Choroid plexus epithelial cell (primary cell): ENCODE measurements around the gene POLL.

Experiments
- DNase-seq: peaks from one replicate; pipeline ENCODE4 v3.0.0-alpha.2; 2010; ENCODE audit warnings: low read depth
- H3K4me3 ChIP-seq: 2 replicates; pipeline ENCODE4 v1.5.1; 2011; ENCODE audit warnings: low read depth, mild to moderate bottlenecking, control low read depth, low read length, moderate library complexity
- TF ChIP-seq, protein P1 (sequence below): conservative IDR thresholded peaks from 2 replicates; pipeline ENCODE4 v1.5.1; 2011; ENCODE audit warnings: low read depth, mild to moderate bottlenecking, control low read depth, inconsistent platforms, low read length, moderate library complexity

The POLL gene

DNA sequence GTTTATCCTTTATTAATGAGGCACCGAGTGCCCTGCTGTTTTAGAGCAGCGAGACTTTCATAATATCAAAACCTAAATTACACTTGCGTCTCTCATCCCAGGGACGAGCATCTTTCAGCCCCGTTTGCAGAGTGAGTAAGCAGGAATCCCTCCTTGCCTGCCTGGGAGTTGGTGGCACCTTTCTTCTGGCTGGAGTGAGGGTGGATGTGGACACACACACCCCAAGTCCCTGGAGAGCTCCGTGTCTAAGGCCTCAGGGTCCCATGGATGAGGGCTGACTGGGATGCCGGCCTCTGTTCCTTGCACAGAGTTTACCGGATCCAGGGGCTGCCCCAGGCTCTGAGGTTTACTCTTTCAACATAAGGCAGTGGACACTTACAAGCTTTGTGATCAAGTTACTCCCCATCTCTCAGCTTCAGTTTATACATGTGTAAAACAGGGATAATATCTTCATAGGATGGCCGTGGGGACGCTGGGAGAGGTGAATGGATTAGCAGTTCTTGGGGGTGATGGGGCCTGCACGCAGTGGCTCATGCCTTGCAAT lies 24.5 kb downstream of the POLL start:
- DNase-seq, result no peak
- no peak overlapping the region for H3K4me3 ChIP-seq
- TF ChIP-seq, protein P1, sequence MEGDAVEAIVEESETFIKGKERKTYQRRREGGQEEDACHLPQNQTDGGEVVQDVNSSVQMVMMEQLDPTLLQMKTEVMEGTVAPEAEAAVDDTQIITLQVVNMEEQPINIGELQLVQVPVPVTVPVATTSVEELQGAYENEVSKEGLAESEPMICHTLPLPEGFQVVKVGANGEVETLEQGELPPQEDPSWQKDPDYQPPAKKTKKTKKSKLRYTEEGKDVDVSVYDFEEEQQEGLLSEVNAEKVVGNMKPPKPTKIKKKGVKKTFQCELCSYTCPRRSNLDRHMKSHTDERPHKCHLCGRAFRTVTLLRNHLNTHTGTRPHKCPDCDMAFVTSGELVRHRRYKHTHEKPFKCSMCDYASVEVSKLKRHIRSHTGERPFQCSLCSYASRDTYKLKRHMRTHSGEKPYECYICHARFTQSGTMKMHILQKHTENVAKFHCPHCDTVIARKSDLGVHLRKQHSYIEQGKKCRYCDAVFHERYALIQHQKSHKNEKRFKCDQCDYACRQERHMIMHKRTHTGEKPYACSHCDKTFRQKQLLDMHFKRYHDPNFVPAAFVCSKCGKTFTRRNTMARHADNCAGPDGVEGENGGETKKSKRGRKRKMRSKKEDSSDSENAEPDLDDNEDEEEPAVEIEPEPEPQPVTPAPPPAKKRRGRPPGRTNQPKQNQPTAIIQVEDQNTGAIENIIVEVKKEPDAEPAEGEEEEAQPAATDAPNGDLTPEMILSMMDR, result no peak

DNA sequence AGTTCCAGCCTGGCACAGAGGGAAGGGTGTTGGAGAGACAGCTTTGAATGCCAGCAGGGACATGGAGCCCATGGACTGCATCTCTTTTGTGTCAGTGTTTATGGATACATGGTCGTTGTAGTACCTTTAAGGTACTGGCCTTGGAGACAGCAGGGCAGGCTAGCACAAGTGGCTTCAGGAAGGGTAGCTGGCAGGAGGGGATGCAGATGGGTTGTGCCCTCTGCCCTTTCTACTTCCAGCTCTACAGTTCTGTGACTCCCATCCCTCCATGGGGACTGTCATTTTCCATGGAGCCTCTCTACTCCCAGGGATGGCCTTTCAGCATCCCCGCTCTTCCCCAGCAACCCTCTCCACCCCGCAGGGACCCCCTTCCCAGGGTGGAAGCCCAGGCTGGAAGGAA lies 25.1 kb downstream of the POLL start:
- no peak overlapping the region for H3K4me3 ChIP-seq
- TF ChIP-seq, protein P1, result no peak
- DNase-seq, result no peak

DNA sequence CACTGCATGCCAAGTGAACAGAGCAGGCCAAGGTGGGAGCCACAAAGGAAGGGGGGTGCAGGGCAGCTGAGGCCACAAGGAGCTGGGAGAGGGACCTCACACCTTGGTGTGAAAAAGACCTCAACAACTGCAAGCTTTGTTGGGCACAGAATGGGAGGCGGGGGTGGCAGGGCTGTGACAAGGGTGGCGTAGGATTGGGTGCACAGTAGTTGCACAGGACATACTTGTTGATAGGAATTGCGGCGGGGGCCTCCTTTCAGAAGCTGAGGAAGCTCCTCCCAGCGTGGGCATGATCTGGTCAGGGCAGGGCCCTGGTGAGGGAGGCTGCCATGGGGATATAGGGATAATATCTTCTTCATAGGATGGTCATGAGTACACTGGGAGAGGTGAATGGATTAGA lies 25.8 kb downstream of the POLL start:
- no peak for DNase-seq
- H3K4me3 ChIP-seq, result no peak overlapping the region
- TF ChIP-seq, protein P1, result no peak

DNA sequence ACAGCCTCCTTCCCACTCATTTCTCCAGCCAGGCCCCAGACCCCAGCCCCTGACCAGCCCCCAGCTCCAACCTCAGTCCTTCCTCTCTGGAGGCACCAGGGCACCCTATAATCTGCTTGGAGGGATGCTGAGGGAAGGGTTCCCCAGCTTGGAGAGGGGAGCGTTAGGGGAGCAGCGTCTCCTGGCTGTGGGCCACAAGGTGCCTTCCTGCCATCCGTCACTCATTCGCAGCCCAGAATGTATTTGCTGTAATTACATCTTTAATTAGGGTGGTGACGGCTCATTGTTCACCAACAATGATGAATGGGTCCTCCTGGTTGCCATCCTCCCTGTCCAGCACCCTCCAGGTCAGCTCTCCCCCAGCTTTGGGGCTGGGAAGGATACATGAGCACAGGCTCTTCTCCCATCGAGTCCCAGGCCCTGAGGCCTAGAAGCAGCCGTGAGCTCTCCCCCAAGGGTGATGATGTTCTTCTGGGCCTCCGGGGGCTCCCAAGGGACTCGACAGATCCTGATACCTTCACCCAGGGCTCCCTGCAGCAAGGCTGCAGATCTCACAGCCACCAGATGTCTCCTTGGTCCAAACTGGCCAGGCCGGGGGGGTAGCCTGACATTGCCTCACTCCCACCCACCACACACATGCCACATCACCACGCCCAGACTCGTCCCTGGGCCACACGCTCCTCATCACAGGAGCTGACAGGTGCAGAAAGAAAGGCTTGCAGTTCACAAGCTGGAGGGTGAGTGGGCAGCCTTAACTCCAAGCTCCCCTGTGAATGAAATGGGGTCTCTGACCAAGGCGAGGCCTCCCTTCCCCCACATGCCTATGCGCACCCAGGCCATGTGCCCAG lies 26.8 kb downstream of the POLL start:
- TF ChIP-seq, protein P1, result no peak
- no peak for DNase-seq
- H3K4me3 ChIP-seq, result no peak overlapping the region

DNA sequence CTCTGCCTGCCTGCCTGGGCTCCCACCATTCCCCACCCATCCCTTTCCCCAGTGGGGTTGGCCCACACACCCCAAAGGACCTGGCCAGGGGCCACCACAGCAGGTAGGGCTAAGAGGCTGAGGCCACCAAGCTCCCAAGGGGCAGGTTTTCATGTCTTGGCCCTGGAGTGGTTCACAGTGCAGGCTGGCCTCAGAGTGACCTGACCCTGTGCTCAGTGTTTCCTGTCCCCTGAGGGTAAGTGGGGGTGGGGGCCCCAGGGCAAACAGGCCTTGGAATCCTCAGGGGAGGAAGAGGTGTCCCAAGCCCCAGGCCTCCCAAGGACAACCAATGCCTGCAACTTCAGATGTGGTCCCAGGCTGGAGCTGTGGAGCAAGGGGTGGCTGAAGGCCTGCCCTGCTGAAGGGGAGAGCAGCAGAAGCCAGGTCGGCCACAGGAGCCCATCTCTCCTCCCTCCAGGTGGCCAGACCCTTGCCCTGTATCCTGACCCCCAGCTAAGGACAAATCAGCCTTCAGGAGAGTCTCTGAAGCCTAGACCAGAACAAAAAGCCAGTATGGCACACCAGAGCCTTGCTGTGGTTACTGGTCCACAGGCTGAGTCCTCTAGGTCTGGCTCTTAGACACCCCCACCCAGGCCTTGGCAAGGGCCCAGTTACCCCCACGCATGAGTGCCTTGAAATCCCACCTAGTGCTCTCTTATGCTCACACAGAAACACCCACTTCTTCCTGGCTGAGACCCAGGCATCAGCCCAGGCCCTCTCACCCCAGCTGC lies 27.6 kb downstream of the POLL start:
- no peak overlapping the region for H3K4me3 ChIP-seq
- DNase-seq, result no peak
- TF ChIP-seq, protein P1, result no peak

DNA sequence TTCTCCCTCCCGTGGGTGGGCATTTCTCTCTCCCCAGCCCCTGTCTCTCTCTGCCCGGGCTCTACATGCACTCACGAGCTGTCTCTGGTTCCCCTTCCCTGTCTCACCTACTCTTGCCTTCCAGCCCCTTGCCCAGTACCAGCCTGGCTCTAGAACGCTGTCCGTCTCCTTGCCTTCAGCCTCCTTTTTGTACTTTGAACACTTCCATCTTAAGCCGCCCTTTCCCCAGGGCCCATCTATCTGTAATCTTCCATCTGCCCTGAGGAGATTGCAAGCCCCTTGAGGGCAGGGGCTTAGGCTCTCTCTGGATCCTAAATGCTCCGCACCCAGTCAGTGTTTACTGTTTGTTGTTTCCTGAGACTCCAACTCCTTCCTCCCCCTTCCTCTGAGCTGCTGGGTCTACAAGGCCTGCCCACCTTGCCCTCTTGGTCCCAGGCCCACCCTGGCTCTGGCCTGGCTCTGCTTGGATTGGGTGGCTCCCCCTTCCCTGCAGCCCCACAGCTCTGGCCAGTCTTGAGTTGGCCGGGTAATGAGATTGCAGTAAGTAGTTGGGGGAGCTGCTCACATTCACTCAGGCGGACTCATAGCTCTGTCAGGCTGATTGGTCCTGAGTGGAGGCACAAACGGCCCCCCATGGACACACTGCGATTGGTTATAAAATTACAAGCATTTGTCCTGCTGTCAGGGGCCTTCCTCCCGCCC lies 28.3 kb downstream of the POLL start:
- no peak for DNase-seq
- H3K4me3 ChIP-seq, result no peak overlapping the region
- TF ChIP-seq, protein P1, result no peak
